ENCODE data around the gene DRG2. TPM values are rescaled to one million over a fixed set of nuclear protein-coding genes. Genes with fewer than 3 reads are reported as not detected.

The DRG2 gene, protein sequence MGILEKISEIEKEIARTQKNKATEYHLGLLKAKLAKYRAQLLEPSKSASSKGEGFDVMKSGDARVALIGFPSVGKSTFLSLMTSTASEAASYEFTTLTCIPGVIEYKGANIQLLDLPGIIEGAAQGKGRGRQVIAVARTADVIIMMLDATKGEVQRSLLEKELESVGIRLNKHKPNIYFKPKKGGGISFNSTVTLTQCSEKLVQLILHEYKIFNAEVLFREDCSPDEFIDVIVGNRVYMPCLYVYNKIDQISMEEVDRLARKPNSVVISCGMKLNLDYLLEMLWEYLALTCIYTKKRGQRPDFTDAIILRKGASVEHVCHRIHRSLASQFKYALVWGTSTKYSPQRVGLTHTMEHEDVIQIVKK
- total RNA-seq (10 to 100 TPM; 17.5 to 28.8 (median 19.5) TPM), polyA plus RNA-seq (10 to 100 TPM; 28.0 to 29.0 TPM)
- long read RNA-seq, donor 1, transcript DRG2-201 (13 exons, 1,964 nt) = major isoform, 21 of 31 reads
- long read RNA-seq, donor 1, partial matches to known transcripts = 2 of 31 reads
- long read RNA-seq, donor 1, other reads (novel, unspliced or antisense) = 6 of 31 reads
- long read RNA-seq, donor 2, transcript DRG2-201 (13 exons, 1,964 nt) = major isoform, 152 of 178 reads
- long read RNA-seq, donor 2, partial matches to known transcripts = 6 of 178 reads
- long read RNA-seq, donor 2, other reads (novel, unspliced or antisense) = 16 of 178 reads
- long read RNA-seq, donor 3, transcript DRG2-201 (13 exons, 1,964 nt) = major isoform, 25 of 35 reads
- long read RNA-seq, donor 3, partial matches to known transcripts = 3 of 35 reads
- long read RNA-seq, donor 3, other reads (novel, unspliced or antisense) = 7 of 35 reads

- TF ChIP-seq CTCF (IDR thresholded peaks at IDR 0.05) (peak in 4 of 12 donors; percentile 23 to 33 (median 30)), POLR2A (IDR thresholded peaks at IDR 0.05) (peak in 1 of 2 donors; percentile 56)
- DNase-seq (peak; percentile 91 to 95 (median 93)), ATAC-seq (peak; percentile 93 to 98 (median 97))
- Histone ChIP-seq H3K27me3 (no peaks in the 10 kb centered on the region), H3K27ac (peak within 1 kb of the TSS; percentile 66 to 89 (median 80)), H3K36me3 (peaks cover 0 to 21% (median 12%) of the 10 kb centered on the region in 9 donors), H3K4me1 (peaks cover 0 to 21% (median 13%) of the 10 kb centered on the region in 12 donors), H3K9me3 (no peaks in the 10 kb centered on the region), H3K4me3 (peak within 1 kb of the TSS; percentile 61 to 99 (median 86))
- WGBS, 4 donors = 1% methylated on average over 46 to 52 of the region's 52 CpGs
- intact Hi-C loops (cut with DNase I) = no loop called here
Measured at GRCh38 chr17:18087610-18088491, at the start of gene DRG2. Gene DRG2 (plus strand): TSS chr17:18087948. CDS start chr17:18088024, 76 bp downstream.

DNA sequence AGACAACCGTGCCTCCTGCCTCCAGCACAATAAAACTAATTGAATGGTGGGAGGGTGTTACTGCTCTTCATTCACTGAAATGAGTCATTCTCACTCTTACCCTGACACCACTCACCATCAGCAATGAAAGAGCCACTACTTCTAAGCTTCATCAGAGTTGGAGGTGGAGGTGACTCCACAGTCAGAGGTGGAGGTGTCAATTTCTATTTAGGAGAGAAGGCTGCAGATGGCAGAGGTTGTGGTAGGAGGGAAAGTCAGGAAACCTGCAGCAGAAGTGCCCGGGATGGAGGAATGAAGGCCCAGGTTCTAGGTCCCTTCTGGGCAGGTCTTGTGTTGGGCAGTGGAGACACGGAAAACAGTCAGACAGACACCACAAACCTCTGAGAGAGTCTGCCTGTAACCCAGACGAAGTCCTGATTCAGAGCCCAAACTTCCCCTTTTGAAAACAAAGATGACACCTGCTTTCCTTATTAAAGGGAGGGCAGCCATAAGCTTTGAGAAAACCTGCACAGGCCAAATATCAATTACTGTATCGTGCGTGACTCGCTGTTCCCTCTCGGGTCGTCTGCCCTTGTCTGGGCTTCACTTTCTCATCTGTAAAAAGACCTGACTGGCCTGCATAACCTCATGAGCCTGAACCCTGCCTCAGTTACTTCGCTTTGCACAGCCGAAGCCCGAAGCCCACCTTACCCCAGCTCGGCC, 49.4 kb upstream of the DRG2 start:
- TF ChIP-seq CTCF (IDR thresholded peaks at IDR 0.05) = no peak
- no peak for TF ChIP-seq POLR2A (IDR thresholded peaks at IDR 0.05)

DNA sequence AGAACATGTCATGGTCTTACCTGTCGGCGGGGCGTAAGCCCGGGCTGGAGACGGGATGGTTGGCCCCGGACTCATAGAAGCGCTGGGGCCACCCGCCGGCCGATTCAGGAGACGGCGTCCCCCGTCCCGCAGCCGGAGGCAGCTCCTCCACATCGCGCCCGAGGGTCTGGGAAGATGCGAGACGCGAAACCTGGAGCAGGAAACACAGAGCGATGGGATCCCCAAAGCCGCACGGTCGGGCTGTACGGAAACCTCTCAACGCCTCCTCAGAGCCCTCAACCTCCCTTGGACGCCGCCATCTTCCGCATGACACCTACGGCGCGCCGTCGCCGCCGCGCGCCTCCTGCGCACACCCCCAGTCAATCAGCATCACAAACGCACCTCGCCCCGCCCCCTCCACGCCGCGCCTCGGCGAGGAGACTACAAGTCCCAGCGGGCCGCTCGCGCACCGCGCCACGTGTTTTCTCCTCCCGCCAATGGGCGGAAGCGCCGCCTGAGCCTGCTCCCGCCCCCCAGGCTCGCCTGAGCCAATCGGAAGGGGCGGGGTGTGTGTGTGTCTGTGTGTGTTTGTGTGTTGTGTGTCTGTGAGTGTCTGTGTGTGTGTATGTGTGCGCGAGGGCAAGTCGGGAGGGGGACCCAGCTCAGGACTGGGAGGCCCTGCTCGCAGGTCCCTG, 48.8 kb upstream of the DRG2 start, which contains the start of the genes ATPAF2 and GID4:
Gene ATPAF2 (minus strand): TSS at position 308 of the 674 bp plus-strand sequence. CDS start 155 bp downstream, at position 153.
Gene GID4 (plus strand): TSS at position 548 of the 674 bp plus-strand sequence. CDS start 57 bp downstream, at position 605.
- TF ChIP-seq CTCF (IDR thresholded peaks at IDR 0.05) (no peak), POLR2A (IDR thresholded peaks at IDR 0.05) (peak in 1 of 2 donors; percentile 47)
- no peaks in the 10 kb centered on the region for H3K36me3 ChIP-seq
- 0% methylated on average over 40 to 67 of the region's 67 CpGs for WGBS, 4 donors
- DNase-seq (peak; percentile 99 to 100 (median 100)), ATAC-seq (peak; percentile 97 to 99 (median 97))
- peak within 1 kb of the TSS; percentile 72 to 95 (median 88) for H3K4me3 ChIP-seq
- intact Hi-C loops (cut with DNase I) = loop anchor here in 9 of 10 donors (2.0 to 10.0 kb wide), 11 partner anchors 47 to 684 kb away; partner anchors contain the start of genes DRC3 (in 3 of the 9), TOM1L2 (in 3 of the 9) and RAI1 (in 2 of the 9)
- no peaks in the 10 kb centered on the region for H3K27me3 ChIP-seq
- H3K4me1 ChIP-seq = peaks cover 0 to 57% (median 32%) of the 10 kb centered on the region in 12 donors
- peak within 1 kb of the TSS; percentile 68 to 89 (median 75) for H3K27ac ChIP-seq
- no peaks in the 10 kb centered on the region for H3K9me3 ChIP-seq

More for the DNA sequence above, 49.4 kb upstream of the DRG2 start:
- Histone ChIP-seq H3K27ac (peak overlapping the region in 11 of 12 donors; percentile 45 to 89 (median 72)), H3K4me3 (peak overlapping the region; percentile 72 to 95 (median 88)), H3K36me3 (no peaks in the 10 kb centered on the region), H3K4me1 (peaks cover 0 to 52% (median 32%) of the 10 kb centered on the region in 12 donors), H3K9me3 (no peaks in the 10 kb centered on the region), H3K27me3 (no peaks in the 10 kb centered on the region)
- intact Hi-C loops (cut with DNase I) = loop anchor here in 9 of 10 donors (2.0 to 10.0 kb wide), 11 partner anchors 46 to 683 kb away; partner anchors contain the start of genes DRC3 (in 3 of the 9), TOM1L2 (in 3 of the 9) and RAI1 (in 2 of the 9)
- ATAC-seq (no peak), DNase-seq (no peak)
- WGBS, 4 donors = 8 to 14% (median 11%) methylated on average over 9 to 13 of the region's 13 CpGs
